NCI-H748 treated with DMSO at 0.1 percent for 48 hours (cell line): ENCODE results near the gene NCMAP.

Experiments used
- DNase-seq: peaks from one replicate; lab custom pipeline; 2025; lab: John Stamatoyannopoulos, UW

The NCMAP gene

GRCh38 chr1:24622218-24622617, 66.3 kb downstream of the NCMAP start:
- no peak for DNase-seq

- no peak for DNase-seq
Measured at GRCh38 chr1:24632832-24633175, 76.9 kb downstream of the NCMAP start.

GRCh38 chr1:24635195-24635843, 79.4 kb downstream of the NCMAP start:
- DNase-seq, result peak; percentile 37

DNA sequence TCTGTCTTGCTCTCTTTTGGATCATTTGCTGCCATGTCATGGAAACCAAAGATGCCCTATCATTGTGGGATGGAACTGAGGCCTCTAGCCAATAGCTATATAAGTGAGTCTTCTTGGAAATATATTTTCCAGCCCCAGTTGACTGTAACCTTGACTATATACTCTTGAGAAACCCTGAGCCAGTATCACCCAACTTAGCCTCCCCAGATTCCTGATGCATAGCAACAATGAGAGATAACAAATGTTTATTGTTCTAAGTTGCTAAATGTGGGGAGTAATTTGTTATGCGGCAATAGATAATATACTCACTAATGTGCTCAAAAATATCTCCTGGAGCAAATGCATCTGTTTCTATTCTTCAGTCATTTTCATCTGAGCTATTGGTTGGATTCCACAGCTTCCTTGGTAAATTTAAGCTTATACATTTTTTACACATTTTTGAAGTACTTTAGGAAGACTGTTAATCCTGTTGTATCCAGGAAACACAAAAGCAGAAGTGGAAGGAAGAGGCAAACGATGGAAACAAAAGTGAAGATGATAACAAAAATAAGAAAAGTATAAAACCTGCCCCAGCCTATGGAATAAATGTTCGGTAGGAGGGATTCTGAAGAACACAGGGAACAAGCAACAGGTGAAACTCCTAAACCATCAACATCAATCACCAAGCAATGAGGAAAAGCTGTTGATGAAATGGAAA, 80.9 kb downstream of the NCMAP start:
- DNase-seq, result no peak

GRCh38 chr1:24639094-24639493, 83.2 kb downstream of the NCMAP start:
- no peak for DNase-seq

- no peak for DNase-seq
Measured at GRCh38 chr1:24639881-24640280, 84.0 kb downstream of the NCMAP start.

- no peak for DNase-seq
Measured at GRCh38 chr1:24640288-24640687, 84.4 kb downstream of the NCMAP start.

- no peak for DNase-seq
Measured at GRCh38 chr1:24641646-24642151, 85.8 kb downstream of the NCMAP start.

- DNase-seq, result peak; percentile 92
Measured at GRCh38 chr1:24642481-24643362, 86.8 kb downstream of the NCMAP start, which contains the start of gene SRRM1. Gene SRRM1 (plus strand): TSS chr1:24643302. CDS start chr1:24643327, 25 bp downstream.

GRCh38 chr1:24643363-24644099, 87.6 kb downstream of the NCMAP start:
- DNase-seq, result no peak

DNA sequence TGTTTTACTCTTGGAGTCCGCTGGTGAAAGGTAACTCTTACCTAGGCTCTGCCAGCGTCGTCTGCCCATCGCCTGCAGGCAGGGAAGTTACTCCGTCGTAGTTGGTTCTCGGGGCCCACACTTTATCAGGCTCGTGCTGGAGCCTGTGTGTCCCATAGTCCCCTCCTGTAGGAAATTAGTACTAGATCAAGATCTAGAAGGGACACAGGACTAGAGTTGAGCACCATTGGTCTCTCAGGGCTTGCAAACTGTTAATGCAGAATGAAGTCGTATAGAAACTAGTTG, 88.2 kb downstream of the NCMAP start:
- no peak for DNase-seq

DNA sequence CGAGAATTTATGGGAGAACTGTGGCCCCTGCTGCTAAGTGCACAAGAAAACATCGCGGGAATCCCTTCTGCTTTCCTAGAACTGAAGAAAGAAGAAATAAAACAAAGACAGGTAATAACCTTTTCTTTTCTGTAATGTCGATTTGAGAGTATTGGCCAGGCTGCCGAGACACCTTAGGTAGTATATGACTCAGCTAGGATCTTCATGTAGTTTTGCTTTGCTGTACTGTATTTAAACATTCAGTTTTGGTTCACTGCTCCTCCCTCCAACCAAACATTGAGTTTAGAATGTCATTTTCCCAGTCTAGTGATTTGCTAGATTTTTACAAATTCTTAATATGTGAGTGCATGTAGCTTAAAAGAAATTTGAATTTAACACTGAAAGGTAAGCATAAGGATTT, 93.0 kb downstream of the NCMAP start:
- DNase-seq, result no peak

- no peak for DNase-seq
Measured at GRCh38 chr1:24652382-24652781, 96.5 kb downstream of the NCMAP start.

DNA sequence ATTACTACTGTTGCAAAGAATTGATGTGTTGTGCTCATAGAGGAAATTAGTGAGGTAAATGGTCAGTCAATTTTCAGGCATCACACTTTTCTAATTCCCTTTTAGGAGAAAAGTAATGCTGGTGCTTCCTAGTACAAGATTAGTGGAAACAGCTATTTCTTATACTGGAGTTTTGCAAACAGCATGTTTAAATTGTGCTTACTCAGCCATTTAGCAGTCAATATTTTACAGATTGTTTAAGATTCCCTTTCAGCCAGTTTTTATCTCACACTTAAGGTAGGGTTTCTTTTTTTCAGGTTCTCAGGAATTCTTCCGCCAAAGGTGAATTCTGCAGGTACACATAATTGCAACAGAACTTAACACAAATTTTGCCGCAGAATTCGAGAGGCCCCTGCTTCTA, 98.1 kb downstream of the NCMAP start:
- DNase-seq, result no peak

- DNase-seq, result no peak
Measured at GRCh38 chr1:24656046-24656445, 100.2 kb downstream of the NCMAP start.

GRCh38 chr1:24657781-24658180, 101.9 kb downstream of the NCMAP start:
- no peak for DNase-seq
